Lung (tissue), 12 donors: Measurements from ENCODE around the gene VPS45. TPM values are rescaled to one million over a fixed set of nuclear protein-coding genes. Genes with fewer than 3 reads are reported as not detected.
"Not testable (repeated sequence)": the region's sequence is repeated elsewhere in the genome, so short reads cannot be mapped to it uniquely, and the experiment has no call there.

ENCODE experiments used
- ATAC-seq: fragments of 200-7000 bp; cut with Tn5 transposase; one replicate; pipeline ENCODE4 v1.9.1; 2020; ENCODE audit warnings: moderate number of reproducible peaks; ENCODE audit not compliant: insufficient read depth, low FRiP score
- DNase-seq, 3 donors: peaks; one replicate each; pipeline ENCODE4 v3.0.0-alpha.2; 2013 to 2017
- H3K27ac ChIP-seq, 2 donors: one replicate each; pipeline ENCODE4 v1.5.1; 2013; ENCODE audit warnings: mild to moderate bottlenecking in 2 of 2, moderate library complexity in 2 of 2, control low read depth in 1 of 2, inconsistent platforms in 1 of 2, low read depth in 1 of 2, low read length in 1 of 2
- H3K27me3 ChIP-seq, 3 donors: one replicate each; pipeline ENCODE4 v1.5.1; 2013; ENCODE audit warnings: low read length in 2 of 3; ENCODE audit not compliant: control insufficient read depth in 3 of 3, insufficient read depth in 3 of 3
- H3K36me3 ChIP-seq, 4 donors: one replicate each; pipeline ENCODE4 v1.5.1; 2013; ENCODE audit warnings: low read length in 4 of 4, mild to moderate bottlenecking in 1 of 4, moderate library complexity in 1 of 4; ENCODE audit not compliant: control insufficient read depth in 4 of 4, insufficient read depth in 4 of 4
- H3K4me1 ChIP-seq, 5 donors: one replicate each; pipeline ENCODE4 v1.5.1; 2013; ENCODE audit warnings: low read length in 5 of 5, mild to moderate bottlenecking in 2 of 5, moderate library complexity in 1 of 5; ENCODE audit not compliant: control insufficient read depth in 5 of 5, insufficient read depth in 5 of 5
- H3K4me3 ChIP-seq: one replicate; pipeline ENCODE4 v1.5.1; 2013; ENCODE audit warnings: mild to moderate bottlenecking, control low read depth, moderate library complexity
- H3K9ac ChIP-seq, 2 donors: one replicate each; pipeline ENCODE4 v1.5.1; 2013; ENCODE audit warnings: low read length in 2 of 2, control low read depth in 1 of 2; ENCODE audit not compliant: insufficient read depth in 1 of 2
- H3K9me3 ChIP-seq, 4 donors: one replicate each; pipeline ENCODE4 v1.5.1; 2013; ENCODE audit warnings: low read length in 3 of 4, mild to moderate bottlenecking in 1 of 4, moderate library complexity in 1 of 4; ENCODE audit not compliant: control insufficient read depth in 4 of 4, insufficient read depth in 3 of 4
- CTCF ChIP-seq: IDR thresholded peaks from 2 replicates; pipeline ENCODE4 v1.5.1; 2012; ENCODE audit warnings: mild to moderate bottlenecking; ENCODE audit errors: control extremely low read depth, extremely low read depth
- WGBS, 2 donors: extraction: QIAGEN DNeasy Blood & Tissue Kit; methylation state at CpG; one replicate each; pipeline ENCODE4 v1.1.7; 2013; 5-methylcytosine and 5-hydroxymethylcytosine counted together
- polyA plus RNA-seq, 2 donors: library from polyadenylated mRNA; stranded (reverse); fragments of 200-250 nt; gene quantifications; one replicate each; pipeline ENCODE4 v1.2.1, GENCODE V29; 2013
- total RNA-seq, 2 donors: library from RNA; depleted of rRNA in 1 of 2; stranded (reverse); fragments of >200 nt in 1 of 2; gene quantifications; one replicate each; pipeline ENCODE4 v1.2.1, GENCODE V29; 2014 to 2021
- donor health status: control.
- donor health status: control.
- donor health status: Bipolar disorder and iron deficiency.
- donor health status: healthy.
- donor health status: DM: yes; HTN: yes; CAD: no.

The VPS45 gene
- total and polyA plus RNA-seq, 4 donors = 16.3 to 86.7 (median 26.1) TPM

GRCh38 chr1:150053926-150054325 is 13.7 kb upstream of the VPS45 start:
- no peak for TF ChIP-seq CTCF
- H3K9me3 ChIP-seq = no peaks in the 10 kb centered on the region
- no peak overlapping the region for H3K4me3 ChIP-seq
- DNase-seq (no peak), ATAC-seq (no peak)
- H3K36me3 ChIP-seq = no peaks in the 10 kb centered on the region
- H3K4me1 ChIP-seq = no peaks in the 10 kb centered on the region
- H3K27me3 ChIP-seq = no peaks in the 10 kb centered on the region
- 20 to 40% methylated on average over 3 of the region's 3 CpGs for WGBS, 2 donors
- H3K9ac ChIP-seq = no peak overlapping the region
- no peak overlapping the region for H3K27ac ChIP-seq

GRCh38 chr1:150055507-150055906 is 12.1 kb upstream of the VPS45 start:
- not testable (repeated sequence) for H3K36me3 ChIP-seq, DNase-seq, H3K4me3 ChIP-seq, H3K9me3 ChIP-seq, H3K27me3 ChIP-seq, H3K27ac ChIP-seq, ATAC-seq, H3K9ac ChIP-seq, H3K4me1 ChIP-seq
- 87 to 96% methylated on average over 4 of the region's 4 CpGs for WGBS, 2 donors

GRCh38 chr1:150056407-150056806 is 11.2 kb upstream of the VPS45 start:
- Histone ChIP-seq H3K9ac (no peak overlapping the region), H3K27ac (no peak overlapping the region), H3K4me1 (peaks cover 0 to 6% (median 0%) of the 10 kb centered on the region in 5 donors), H3K36me3 (no peaks in the 10 kb centered on the region), H3K9me3 (no peaks in the 10 kb centered on the region), H3K27me3 (no peaks in the 10 kb centered on the region), H3K4me3 (no peak overlapping the region)
- DNase-seq (no peak), ATAC-seq (no peak)
- WGBS, 2 donors = 41 to 52% methylated on average over 1 of the region's 1 CpG
- TF ChIP-seq CTCF = no peak

GRCh38 chr1:150060260-150060659 is 7.3 kb upstream of the VPS45 start:
- DNase-seq (no peak), ATAC-seq (no peak)
- Histone ChIP-seq H3K4me3 (no peak overlapping the region), H3K9me3 (no peaks in the 10 kb centered on the region), H3K27me3 (no peaks in the 10 kb centered on the region), H3K9ac (no peak overlapping the region), H3K36me3 (no peaks in the 10 kb centered on the region), H3K4me1 (peaks cover 0 to 9% (median under 1%) of the 10 kb centered on the region in 5 donors), H3K27ac (no peak overlapping the region)
- TF ChIP-seq CTCF = no peak
- WGBS, 2 donors = 83 to 92% methylated on average over 4 of the region's 4 CpGs
